Umbilical cord (tissue), 2 donors: ENCODE measurements around the gene USP1. TPM values are rescaled to one million over a fixed set of nuclear protein-coding genes. Genes with fewer than 3 reads are reported as not detected.

Source experiments
- DNase-seq: peaks from one replicate; pipeline ENCODE4 v3.0.0-alpha.2; 2015; ENCODE audit warnings: low spot score
- total RNA-seq: library from RNA; depleted of rRNA; stranded (reverse); fragments of >200 nt; gene quantifications from one replicate; pipeline ENCODE4 v1.2.3, GENCODE V29; 2014; ENCODE audit warnings: low replicate concordance; ENCODE audit not compliant: insufficient read depth

The USP1 gene
- total RNA-seq, 1 donor from 2014 or later: 38.3 TPM

- DNase-seq: no peak
Observed at GRCh38 chr1:62487956-62488355, 51.1 kb downstream of the USP1 start.

GRCh38 chr1:62492521-62492920 lies 55.7 kb downstream of the USP1 start:
- DNase-seq: no peak

GRCh38 chr1:62493656-62494055 lies 56.8 kb downstream of the USP1 start:
- no peak for DNase-seq

- DNase-seq: no peak
Observed at GRCh38 chr1:62494137-62494536, 57.3 kb downstream of the USP1 start.

- no peak for DNase-seq
Observed at GRCh38 chr1:62500210-62500609, 63.4 kb downstream of the USP1 start.

Other genes starting within 250 kb of the USP1 start
- 4.6 TPM for gene L1TD1, start 242.2 kb upstream of the USP1 start, total RNA-seq
- 16.1 TPM for gene KANK4, start 117.6 kb upstream of the USP1 start, total RNA-seq
- gene ANGPTL3, start 160.5 kb downstream of the USP1 start, total RNA-seq: 16.1 TPM